Measurements from ENCODE around the gene RUFY3.
"Not testable (repeated sequence)": the region's sequence is repeated elsewhere in the genome, so short reads cannot be mapped to it uniquely, and the experiment has no call there.

The RUFY3 gene

GRCh38 chr4:70688795-70689231 lies 33.0 kb upstream of the RUFY3 start:
- Histone ChIP-seq H3K27me3 (ENCODE audit: control insufficient read depth, insufficient read depth, low read length) (no peaks in the 10 kb centered on the region), H3K4me1 (ENCODE audit: control insufficient read depth, insufficient read depth, low read length) (peaks cover 7% of the 10 kb centered on the region)

GRCh38 chr4:70691661-70692060 lies 30.1 kb upstream of the RUFY3 start:
- no peaks in the 10 kb centered on the region for H3K27me3 ChIP-seq (ENCODE audit: control insufficient read depth, insufficient read depth, low read length)
- H3K36me3 ChIP-seq (ENCODE audit: control insufficient read depth, insufficient read depth, low read length) = 0 out of 2 replicates have a peak, but pooled peaks cover 5% of the 10 kb centered on the region
- peaks cover 7% of the 10 kb centered on the region for H3K4me1 ChIP-seq (ENCODE audit: control insufficient read depth, insufficient read depth, low read length)
- no peak overlapping the region for H3K9ac ChIP-seq (ENCODE audit: low read length)
- no peak overlapping the region for H3K4me3 ChIP-seq (ENCODE audit: low read depth, low read length)
- H3K27ac ChIP-seq (ENCODE audit: low read depth, low read length) = no peak overlapping the region
- no peaks in the 10 kb centered on the region for H3K9me3 ChIP-seq (ENCODE audit: control insufficient read depth, insufficient read depth, low read depth, low read length)

More at GRCh38 chr4:70688795-70689231, 33.0 kb upstream of the RUFY3 start:
- Histone ChIP-seq H3K4me3 (ENCODE audit: low read depth, low read length) (peak overlapping the region; percentile 97), H3K9me3 (ENCODE audit: control insufficient read depth, insufficient read depth, low read depth, low read length) (no peaks in the 10 kb centered on the region), H3K36me3 (ENCODE audit: control insufficient read depth, insufficient read depth, low read length) (0 out of 2 replicates have a peak, but pooled peaks cover 5% of the 10 kb centered on the region), H3K9ac (ENCODE audit: low read length) (peak overlapping the region; percentile 94), H3K27ac (ENCODE audit: low read depth, low read length) (peak overlapping the region; percentile 67; the same call in 1 of the 2 replicates)

- H3K4me3 ChIP-seq (ENCODE audit: low read depth, low read length); H3K9ac ChIP-seq (ENCODE audit: low read length); H3K27ac ChIP-seq (ENCODE audit: low read depth, low read length); H3K36me3 ChIP-seq (ENCODE audit: control insufficient read depth, insufficient read depth, low read length); H3K9me3 ChIP-seq (ENCODE audit: control insufficient read depth, insufficient read depth, low read depth, low read length); H3K4me1 ChIP-seq (ENCODE audit: control insufficient read depth, insufficient read depth, low read length); H3K27me3 ChIP-seq (ENCODE audit: control insufficient read depth, insufficient read depth, low read length): not testable (repeated sequence)
These were observed 27.1 kb upstream of the RUFY3 start for GRCh38 chr4:70694633-70695032.

- not testable (repeated sequence) for H3K27ac ChIP-seq (ENCODE audit: low read depth, low read length); H3K4me3 ChIP-seq (ENCODE audit: low read depth, low read length); H3K4me1 ChIP-seq (ENCODE audit: control insufficient read depth, insufficient read depth, low read length); H3K9ac ChIP-seq (ENCODE audit: low read length); H3K36me3 ChIP-seq (ENCODE audit: control insufficient read depth, insufficient read depth, low read length); H3K9me3 ChIP-seq (ENCODE audit: control insufficient read depth, insufficient read depth, low read depth, low read length); H3K27me3 ChIP-seq (ENCODE audit: control insufficient read depth, insufficient read depth, low read length)
These were observed 23.3 kb upstream of the RUFY3 start for GRCh38 chr4:70698435-70698834.

GRCh38 chr4:70700712-70701111 lies 21.1 kb upstream of the RUFY3 start:
- Histone ChIP-seq H3K4me1 (ENCODE audit: control insufficient read depth, insufficient read depth, low read length) (no peaks in the 10 kb centered on the region), H3K9ac (ENCODE audit: low read length) (no peak overlapping the region), H3K4me3 (ENCODE audit: low read depth, low read length) (no peak overlapping the region), H3K27me3 (ENCODE audit: control insufficient read depth, insufficient read depth, low read length) (no peaks in the 10 kb centered on the region), H3K36me3 (ENCODE audit: control insufficient read depth, insufficient read depth, low read length) (no peaks in the 10 kb centered on the region), H3K27ac (ENCODE audit: low read depth, low read length) (no peak overlapping the region), H3K9me3 (ENCODE audit: control insufficient read depth, insufficient read depth, low read depth, low read length) (no peaks in the 10 kb centered on the region)

- H3K9ac ChIP-seq (ENCODE audit: low read length) = no peak overlapping the region
- peaks cover 3% of the 10 kb centered on the region; the same call in 1 of the 2 replicates for H3K4me1 ChIP-seq (ENCODE audit: control insufficient read depth, insufficient read depth, low read length)
These were observed 20.5 kb upstream of the RUFY3 start for GRCh38 chr4:70701271-70701670.

GRCh38 chr4:70702592-70702991 lies 19.2 kb upstream of the RUFY3 start:
- not testable (repeated sequence) for H3K27ac ChIP-seq (ENCODE audit: low read depth, low read length); H3K27me3 ChIP-seq (ENCODE audit: control insufficient read depth, insufficient read depth, low read length); H3K4me1 ChIP-seq (ENCODE audit: control insufficient read depth, insufficient read depth, low read length); H3K9ac ChIP-seq (ENCODE audit: low read length); H3K9me3 ChIP-seq (ENCODE audit: control insufficient read depth, insufficient read depth, low read depth, low read length); H3K36me3 ChIP-seq (ENCODE audit: control insufficient read depth, insufficient read depth, low read length); H3K4me3 ChIP-seq (ENCODE audit: low read depth, low read length)

More at GRCh38 chr4:70701271-70701670, 20.5 kb upstream of the RUFY3 start:
- Histone ChIP-seq H3K9me3 (ENCODE audit: control insufficient read depth, insufficient read depth, low read depth, low read length) (no peaks in the 10 kb centered on the region), H3K36me3 (ENCODE audit: control insufficient read depth, insufficient read depth, low read length) (no peaks in the 10 kb centered on the region), H3K27me3 (ENCODE audit: control insufficient read depth, insufficient read depth, low read length) (no peaks in the 10 kb centered on the region), H3K4me3 (ENCODE audit: low read depth, low read length) (no peak overlapping the region), H3K27ac (ENCODE audit: low read depth, low read length) (no peak overlapping the region)

- Histone ChIP-seq H3K4me1 (ENCODE audit: control insufficient read depth, insufficient read depth, low read length) (peaks cover 6% of the 10 kb centered on the region; the same call in 1 of the 2 replicates), H3K36me3 (ENCODE audit: control insufficient read depth, insufficient read depth, low read length) (no peaks in the 10 kb centered on the region), H3K4me3 (ENCODE audit: low read depth, low read length) (peak overlapping the region; percentile 86), H3K27ac (ENCODE audit: low read depth, low read length) (peak overlapping the region; percentile 84), H3K9me3 (ENCODE audit: control insufficient read depth, insufficient read depth, low read depth, low read length) (no peaks in the 10 kb centered on the region), H3K9ac (ENCODE audit: low read length) (peak overlapping the region; percentile 86), H3K27me3 (ENCODE audit: control insufficient read depth, insufficient read depth, low read length) (no peaks in the 10 kb centered on the region)
These were observed 18.0 kb upstream of the RUFY3 start for GRCh38 chr4:70703619-70704214.

- peak overlapping the region; percentile 86 for H3K9ac ChIP-seq (ENCODE audit: low read length)
- H3K4me3 ChIP-seq (ENCODE audit: low read depth, low read length) = peak overlapping the region; percentile 86
These were observed 17.4 kb upstream of the RUFY3 start for GRCh38 chr4:70704215-70704930.

GRCh38 chr4:70704931-70705182 lies 16.9 kb upstream of the RUFY3 start:
- no peaks in the 10 kb centered on the region for H3K9me3 ChIP-seq (ENCODE audit: control insufficient read depth, insufficient read depth, low read depth, low read length)
- H3K36me3 ChIP-seq (ENCODE audit: control insufficient read depth, insufficient read depth, low read length) = no peaks in the 10 kb centered on the region
- peaks cover 12% of the 10 kb centered on the region for H3K4me1 ChIP-seq (ENCODE audit: control insufficient read depth, insufficient read depth, low read length)
- peak overlapping the region; percentile 86 for H3K4me3 ChIP-seq (ENCODE audit: low read depth, low read length)
- H3K27ac ChIP-seq (ENCODE audit: low read depth, low read length) = peak overlapping the region; percentile 40; the same call in 1 of the 2 replicates
- H3K9ac ChIP-seq (ENCODE audit: low read length) = peak overlapping the region; percentile 82
- no peaks in the 10 kb centered on the region for H3K27me3 ChIP-seq (ENCODE audit: control insufficient read depth, insufficient read depth, low read length)

More at GRCh38 chr4:70704215-70704930, 17.4 kb upstream of the RUFY3 start:
- Histone ChIP-seq H3K9me3 (ENCODE audit: control insufficient read depth, insufficient read depth, low read depth, low read length) (no peaks in the 10 kb centered on the region), H3K36me3 (ENCODE audit: control insufficient read depth, insufficient read depth, low read length) (no peaks in the 10 kb centered on the region), H3K4me1 (ENCODE audit: control insufficient read depth, insufficient read depth, low read length) (peaks cover 8% of the 10 kb centered on the region), H3K27me3 (ENCODE audit: control insufficient read depth, insufficient read depth, low read length) (no peaks in the 10 kb centered on the region), H3K27ac (ENCODE audit: low read depth, low read length) (peak overlapping the region; percentile 84)

GRCh38 chr4:70705183-70706043 lies 16.4 kb upstream of the RUFY3 start:
- Histone ChIP-seq H3K9me3 (ENCODE audit: control insufficient read depth, insufficient read depth, low read depth, low read length) (no peaks in the 10 kb centered on the region), H3K4me1 (ENCODE audit: control insufficient read depth, insufficient read depth, low read length) (peaks cover 12% of the 10 kb centered on the region), H3K36me3 (ENCODE audit: control insufficient read depth, insufficient read depth, low read length) (no peaks in the 10 kb centered on the region), H3K27ac (ENCODE audit: low read depth, low read length) (peak overlapping the region; percentile 40; the same call in 1 of the 2 replicates), H3K4me3 (ENCODE audit: low read depth, low read length) (peak overlapping the region; percentile 86), H3K9ac (ENCODE audit: low read length) (peak overlapping the region; percentile 82), H3K27me3 (ENCODE audit: control insufficient read depth, insufficient read depth, low read length) (no peaks in the 10 kb centered on the region)

Data from HUES6 (cell line).